ENCODE measurements around the gene RAET1L.
"Not testable (repeated sequence)": the region's sequence is repeated elsewhere in the genome, so short reads cannot be mapped to it uniquely, and the experiment has no call there.

RAET1L gene

DNA sequence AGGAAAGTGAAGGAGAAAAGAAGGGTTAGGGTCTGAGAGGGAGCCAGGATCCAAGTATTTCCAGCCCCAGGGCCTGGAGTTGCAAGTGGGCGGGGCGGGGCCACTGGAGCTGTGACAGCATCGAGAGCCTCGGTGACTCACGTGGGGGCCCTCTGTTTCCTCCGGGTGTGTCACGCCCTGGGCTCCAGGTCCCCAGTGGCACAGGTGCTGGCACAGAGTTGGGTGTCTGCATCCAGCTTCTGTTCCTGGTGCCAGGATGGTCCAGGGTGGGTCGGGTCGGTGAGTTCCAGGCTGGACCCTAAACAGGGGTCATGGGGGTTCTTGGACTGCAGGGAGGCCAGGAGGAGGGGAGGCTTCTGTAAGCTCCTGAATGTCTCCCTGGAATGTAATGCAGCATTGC lies 16.7 kb downstream of the RAET1L start:
- DNase-seq (ENCODE audit: low spot score) = peak; percentile 62
- H3K27ac ChIP-seq = no peak overlapping the region
- TF ChIP-seq, protein P1, sequence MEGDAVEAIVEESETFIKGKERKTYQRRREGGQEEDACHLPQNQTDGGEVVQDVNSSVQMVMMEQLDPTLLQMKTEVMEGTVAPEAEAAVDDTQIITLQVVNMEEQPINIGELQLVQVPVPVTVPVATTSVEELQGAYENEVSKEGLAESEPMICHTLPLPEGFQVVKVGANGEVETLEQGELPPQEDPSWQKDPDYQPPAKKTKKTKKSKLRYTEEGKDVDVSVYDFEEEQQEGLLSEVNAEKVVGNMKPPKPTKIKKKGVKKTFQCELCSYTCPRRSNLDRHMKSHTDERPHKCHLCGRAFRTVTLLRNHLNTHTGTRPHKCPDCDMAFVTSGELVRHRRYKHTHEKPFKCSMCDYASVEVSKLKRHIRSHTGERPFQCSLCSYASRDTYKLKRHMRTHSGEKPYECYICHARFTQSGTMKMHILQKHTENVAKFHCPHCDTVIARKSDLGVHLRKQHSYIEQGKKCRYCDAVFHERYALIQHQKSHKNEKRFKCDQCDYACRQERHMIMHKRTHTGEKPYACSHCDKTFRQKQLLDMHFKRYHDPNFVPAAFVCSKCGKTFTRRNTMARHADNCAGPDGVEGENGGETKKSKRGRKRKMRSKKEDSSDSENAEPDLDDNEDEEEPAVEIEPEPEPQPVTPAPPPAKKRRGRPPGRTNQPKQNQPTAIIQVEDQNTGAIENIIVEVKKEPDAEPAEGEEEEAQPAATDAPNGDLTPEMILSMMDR (conservative IDR thresholded peaks at IDR 0.05; ENCODE audit: low read depth) = no peak
- POLR2A ChIA-PET (ENCODE audit: low non-redundant PET) = no interaction called here
- CTCF ChIA-PET = interaction anchor here (0.7 kb wide), 5 partner anchors 45 to 806 kb away, joined by 3 to 6 read pairs (median 3); partner anchors contain the start of genes ULBP1 and ULBP3

DNA sequence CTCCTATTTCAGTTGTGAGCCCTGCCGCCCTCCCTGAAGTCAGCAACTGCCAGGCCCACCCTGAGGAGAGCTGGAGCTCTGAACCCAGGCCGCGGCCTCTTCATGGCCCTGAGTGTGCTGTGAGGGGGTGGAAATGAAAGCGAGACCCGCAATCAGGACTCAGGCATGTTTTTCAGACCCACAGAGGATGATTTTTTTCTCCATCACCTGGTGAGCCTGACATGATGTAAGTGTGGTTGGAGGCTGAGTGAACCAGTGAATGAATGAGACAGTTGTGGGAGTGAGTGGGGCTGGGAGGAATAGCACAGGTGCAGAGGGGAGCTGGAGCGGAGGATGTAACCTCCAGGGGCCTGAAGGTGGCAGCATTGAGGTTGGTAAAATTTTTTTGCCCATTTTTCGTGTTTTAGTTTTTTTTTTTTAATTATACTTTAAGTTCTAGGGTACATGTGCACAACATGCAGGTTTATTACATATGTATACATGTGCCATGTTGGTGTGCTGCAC lies 18.3 kb downstream of the RAET1L start:
- TF ChIP-seq, protein P1 (conservative IDR thresholded peaks at IDR 0.05; ENCODE audit: low read depth) = peak; percentile 62
- POLR2A ChIA-PET (ENCODE audit: low non-redundant PET) = no interaction called here
- CTCF ChIA-PET = interaction anchor here (0.5 to 1.2 kb wide), 6 partner anchors 178 to 786 kb away, joined by 3 to 5 read pairs (median 4); no protein-coding TSS in a partner anchor
- DNase-seq (ENCODE audit: low spot score) = no peak
- no peak overlapping the region for H3K27ac ChIP-seq

DNA sequence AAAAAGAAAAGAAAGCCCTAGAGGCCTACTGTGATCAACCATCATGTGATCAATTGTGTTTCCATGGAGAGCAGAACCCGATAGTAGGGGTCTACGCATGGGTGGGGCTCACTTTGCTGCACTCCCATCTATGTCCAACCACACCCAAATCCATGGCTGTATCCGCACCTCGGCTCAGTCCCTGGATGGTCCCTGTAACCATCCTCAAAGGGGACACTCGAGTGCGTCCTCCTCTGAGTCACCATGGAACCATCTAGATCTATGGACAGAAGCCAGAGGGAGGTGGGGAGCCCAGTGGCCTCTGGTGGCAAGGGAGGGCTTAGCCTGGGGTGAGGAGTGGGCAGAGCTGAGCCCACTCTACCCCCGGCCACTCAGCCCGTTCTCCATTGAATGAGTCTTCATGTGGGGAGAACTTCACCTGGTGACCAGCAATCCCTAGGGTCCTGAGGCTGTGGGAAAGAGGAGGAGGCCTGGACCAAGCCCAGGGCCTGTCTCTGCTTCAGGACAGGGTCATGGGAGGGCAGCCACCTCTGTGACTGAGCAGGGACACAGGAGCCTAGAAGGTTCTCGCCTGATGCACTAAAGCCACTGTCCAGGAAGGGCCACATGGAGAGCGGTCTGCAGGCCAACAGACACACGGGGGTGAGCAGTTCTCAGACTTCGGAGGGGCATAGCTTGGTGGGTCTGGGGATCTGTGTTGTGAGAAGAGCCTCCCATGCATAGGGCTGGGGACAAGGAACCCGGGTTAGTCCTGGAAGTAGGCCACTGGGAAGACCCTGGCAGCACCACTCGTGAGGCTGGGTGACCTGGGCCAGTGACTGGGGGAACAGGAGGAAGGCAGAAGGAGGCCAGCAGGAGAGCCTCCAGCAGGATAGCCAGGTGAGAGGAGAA lies 19.3 kb downstream of the RAET1L start:
- no peak overlapping the region for H3K27ac ChIP-seq
- TF ChIP-seq, protein P1 (conservative IDR thresholded peaks at IDR 0.05; ENCODE audit: low read depth) = no peak
- no peak for DNase-seq (ENCODE audit: low spot score)
- ChIA-PET CTCF (no interaction called here), POLR2A (ENCODE audit: low non-redundant PET) (no interaction called here)

DNA sequence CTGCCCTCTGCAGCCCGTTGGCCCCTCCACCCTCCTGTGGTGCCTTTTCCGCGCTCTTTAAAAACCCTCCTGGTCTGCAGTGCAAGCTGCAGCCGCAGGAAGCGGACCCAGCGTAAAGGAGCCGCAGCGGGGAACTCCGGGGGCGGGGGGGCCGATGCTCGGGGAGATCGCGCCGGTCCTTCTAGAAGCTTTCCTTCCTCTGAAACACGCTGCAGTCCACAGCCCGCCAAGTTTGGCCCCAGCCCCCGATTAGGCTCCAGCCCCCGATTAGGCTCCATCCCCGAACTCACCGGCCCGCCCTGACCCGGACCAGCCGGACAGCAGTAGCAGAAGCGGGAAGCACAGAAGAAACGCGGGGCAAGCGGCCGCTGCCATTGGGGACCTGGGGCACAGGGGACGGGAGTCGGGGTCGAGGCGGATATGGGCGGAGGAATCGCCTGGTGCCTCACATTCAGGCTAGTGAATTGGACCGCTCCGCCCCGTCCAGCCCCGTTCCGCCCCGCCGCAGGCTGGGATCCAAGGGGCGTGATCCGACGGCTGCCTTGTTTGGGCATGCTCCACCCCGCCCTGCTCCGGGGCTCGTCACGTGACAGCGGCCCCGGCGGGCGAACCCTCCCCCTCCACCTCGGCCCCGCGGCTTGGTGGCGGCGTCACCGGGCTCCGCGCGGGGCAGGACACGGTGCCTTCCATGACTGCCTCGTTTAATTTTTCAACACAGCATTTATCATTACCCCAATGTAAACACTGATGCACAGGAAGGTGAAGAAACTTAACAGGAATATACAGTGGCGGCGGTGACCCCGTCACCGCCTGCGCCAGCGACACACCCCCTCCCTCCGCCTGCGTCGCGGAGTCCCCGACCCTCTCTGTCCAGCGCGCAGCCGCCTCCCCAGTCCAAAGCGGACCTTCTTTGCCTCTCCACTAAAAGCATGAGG lies 20.3 kb downstream of the RAET1L start:
- DNase-seq (ENCODE audit: low spot score) = peak; percentile 99
- peak overlapping the region; percentile 57 for H3K27ac ChIP-seq
- TF ChIP-seq, protein P1 (conservative IDR thresholded peaks at IDR 0.05; ENCODE audit: low read depth) = no peak
- CTCF ChIA-PET = no interaction called here
- POLR2A ChIA-PET (ENCODE audit: low non-redundant PET) = interaction anchor here (0.6 kb wide), 1 partner anchor 13 kb away, joined by 3 read pairs; no protein-coding TSS in a partner anchor

DNA sequence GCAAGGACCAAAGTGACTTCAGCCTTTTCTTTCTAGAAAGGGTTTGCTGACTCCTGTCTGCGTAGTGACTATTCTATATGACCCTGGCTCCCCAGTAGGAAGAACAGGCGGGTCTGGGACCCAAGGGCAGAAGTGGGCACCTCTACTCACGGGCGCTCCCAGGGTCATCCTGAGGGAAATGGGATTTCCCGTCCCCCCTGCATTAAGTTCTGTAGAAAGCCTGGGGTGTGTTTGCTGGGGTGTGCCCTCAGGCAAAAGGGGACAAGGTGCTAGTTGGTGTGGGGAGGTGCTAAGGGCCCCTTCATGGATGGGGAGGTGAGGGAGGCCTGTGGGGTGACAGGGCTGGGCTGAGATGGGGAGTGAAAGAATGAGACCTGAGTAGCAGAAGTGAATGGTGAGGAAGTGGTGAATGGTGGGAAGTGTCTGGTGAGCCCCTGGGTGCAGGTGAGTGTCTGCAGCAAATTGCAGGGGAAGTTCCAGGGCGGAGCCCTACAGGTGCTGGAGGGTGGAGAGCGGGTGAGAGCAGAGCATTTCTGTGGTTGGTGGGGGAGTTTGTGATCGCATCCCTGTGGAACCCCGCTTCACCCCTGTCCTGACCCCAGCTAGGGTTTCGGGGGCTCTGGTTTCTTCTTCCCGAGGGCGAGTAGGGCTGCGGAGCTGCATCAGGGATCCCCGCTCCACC lies 21.1 kb downstream of the RAET1L start:
- DNase-seq (ENCODE audit: low spot score) = no peak
- peak overlapping the region; percentile 57 for H3K27ac ChIP-seq
- ChIA-PET CTCF (no interaction called here), POLR2A (ENCODE audit: low non-redundant PET) (interaction anchor here (0.6 kb wide), 1 partner anchor 12 kb away, joined by 3 read pairs; no protein-coding TSS in a partner anchor)
- TF ChIP-seq, protein P1 (conservative IDR thresholded peaks at IDR 0.05; ENCODE audit: low read depth) = no peak

DNA sequence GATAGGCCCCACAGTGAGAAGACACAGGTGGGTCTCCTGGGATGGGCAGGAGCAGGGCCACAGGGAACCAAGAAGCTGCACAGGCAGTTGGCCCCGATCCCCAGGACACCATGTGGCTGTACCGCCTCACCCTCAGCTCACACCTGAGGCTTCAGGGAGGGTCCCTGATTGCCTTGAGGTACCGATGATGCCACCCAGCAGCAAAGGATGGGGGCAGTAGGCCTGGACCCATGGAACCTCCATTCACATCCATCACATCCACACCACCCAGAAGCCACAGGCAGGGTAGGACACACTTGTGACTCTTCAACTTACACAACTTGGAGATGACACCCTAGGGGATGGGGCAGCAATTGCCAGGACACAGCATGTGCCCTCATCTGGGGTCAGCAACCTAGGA lies 21.7 kb downstream of the RAET1L start:
- POLR2A ChIA-PET (ENCODE audit: low non-redundant PET); CTCF ChIA-PET; DNase-seq (ENCODE audit: low spot score); H3K27ac ChIP-seq: not testable (repeated sequence)
